Measurements from ENCODE around the gene SVIL.
"Not testable (repeated sequence)": the region's sequence is repeated elsewhere in the genome, so short reads cannot be mapped to it uniquely, and the experiment has no call there.

Gene SVIL

GRCh38 chr10:29539412-29539811, 95.4 kb downstream of the SVIL start:
- DNase-seq (ENCODE audit: low read depth), result no peak

GRCh38 chr10:29537799-29538198, 97.0 kb downstream of the SVIL start:
- no peak for DNase-seq (ENCODE audit: low read depth)

- DNase-seq (ENCODE audit: low read depth), result not testable (repeated sequence)
These were observed 98.1 kb downstream of the SVIL start for GRCh38 chr10:29536691-29537090.

DNA sequence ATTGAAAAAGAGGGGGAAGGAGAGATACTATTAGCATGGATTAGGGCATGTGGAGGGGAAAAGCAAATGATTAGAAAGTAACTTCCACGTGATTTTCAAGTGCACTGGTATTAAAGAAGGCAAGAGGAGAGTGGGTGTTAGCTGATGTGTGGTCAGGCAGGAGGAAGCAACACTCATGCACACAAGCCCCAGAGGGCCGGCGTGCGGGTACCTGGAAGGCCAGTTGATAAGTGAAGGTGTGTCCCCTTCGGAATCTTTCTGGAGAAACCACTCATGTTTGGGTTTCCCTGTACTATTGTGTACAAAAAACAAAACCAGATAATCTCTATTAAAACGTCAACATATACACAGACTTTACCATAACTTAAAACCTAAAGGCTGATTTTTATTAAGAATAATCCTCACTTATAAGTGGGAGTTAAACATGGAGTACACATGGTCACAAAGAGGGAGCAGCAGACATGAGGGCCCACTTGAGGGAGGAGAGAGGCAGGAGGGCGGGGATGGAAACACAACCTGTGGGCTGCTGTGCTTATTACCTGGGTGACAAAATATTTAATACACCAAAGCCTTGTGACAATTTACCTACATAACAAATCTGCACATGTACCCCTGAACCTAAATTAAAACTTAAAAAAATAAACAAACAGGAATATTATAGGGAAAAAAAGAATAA, 98.9 kb downstream of the SVIL start:
- no peak for DNase-seq (ENCODE audit: low read depth)

DNA sequence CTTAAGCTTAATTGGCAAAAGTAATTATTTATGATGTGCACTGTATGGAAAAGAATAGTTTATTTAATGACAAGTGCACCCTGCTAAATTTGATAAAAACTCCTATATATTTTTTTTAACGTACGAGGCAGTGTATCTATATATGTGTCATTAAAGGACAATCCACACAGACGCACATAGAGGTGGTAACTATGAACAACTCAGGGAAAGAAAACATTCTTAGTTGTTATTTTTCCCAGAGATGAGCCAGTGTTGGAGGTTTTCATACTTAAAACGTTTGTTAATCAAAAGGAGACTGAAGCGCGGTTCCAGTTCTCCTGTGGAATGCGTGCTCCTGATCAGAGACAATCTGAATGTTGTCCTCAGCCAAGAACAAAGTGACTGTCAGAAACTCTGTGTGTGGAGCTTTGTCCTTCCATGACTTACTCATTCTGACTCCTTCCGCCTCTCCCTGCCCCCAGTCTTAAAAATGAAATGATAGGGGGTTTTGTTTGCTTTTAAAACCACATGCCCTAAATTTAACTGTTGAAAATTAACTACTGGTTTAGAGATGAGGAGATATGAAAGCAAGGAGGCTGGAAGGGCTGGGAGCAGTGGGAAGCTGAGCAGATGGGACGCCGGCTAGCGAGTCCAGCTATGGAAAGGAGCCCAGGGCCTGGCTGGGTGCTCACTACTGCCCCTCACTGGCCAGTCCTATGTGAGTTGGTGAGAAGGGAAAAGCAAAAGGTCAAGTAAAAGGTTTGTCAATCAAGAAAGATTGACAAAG, 99.6 kb downstream of the SVIL start:
- DNase-seq (ENCODE audit: low read depth), result peak; percentile 26

DNA sequence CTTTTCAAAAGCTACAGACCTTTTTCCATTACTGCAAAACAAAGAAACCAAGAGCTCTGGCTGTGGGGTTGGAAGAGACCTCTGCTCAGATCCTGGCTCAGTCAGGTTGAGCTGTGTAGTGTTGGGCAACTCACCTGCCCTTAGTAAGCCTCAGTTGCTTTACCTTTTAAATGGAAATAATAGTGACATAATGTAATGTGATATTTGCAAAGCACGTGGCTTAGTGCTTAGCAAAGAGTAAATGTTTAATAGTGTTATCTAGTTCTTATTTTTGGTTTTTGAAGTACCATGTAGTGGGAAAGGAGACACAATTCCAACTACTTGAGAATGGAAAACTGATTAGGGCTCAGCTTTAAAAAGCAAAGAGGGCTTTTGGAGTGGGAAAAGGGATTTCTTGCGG, 100.2 kb downstream of the SVIL start:
- no peak for DNase-seq (ENCODE audit: low read depth)

DNA sequence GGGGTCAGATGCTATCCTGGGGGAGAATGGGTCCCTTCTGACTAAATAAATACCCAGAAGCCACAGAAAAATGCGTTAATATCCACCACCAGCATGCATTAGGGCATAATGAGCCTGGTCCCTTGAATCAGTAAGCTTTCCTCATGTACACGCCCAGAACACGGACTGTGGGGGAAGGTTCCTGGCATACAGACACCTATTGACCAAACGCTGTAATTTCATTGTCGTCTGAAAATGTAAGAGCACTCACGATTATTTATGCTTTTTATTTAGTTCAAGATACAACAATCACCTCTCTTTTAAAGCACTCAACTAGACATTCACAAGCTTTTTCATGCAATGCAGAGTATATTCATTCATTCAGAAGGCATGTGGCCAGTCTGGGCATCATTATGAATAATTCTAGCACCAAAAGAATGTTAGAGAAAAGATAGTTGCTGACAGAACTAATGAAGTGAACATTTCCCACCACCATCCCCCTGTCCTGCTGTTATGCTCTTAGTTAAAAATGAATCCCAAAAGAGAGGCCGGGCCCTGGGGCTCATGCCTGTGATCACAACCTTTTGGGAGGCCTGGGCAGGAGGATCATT, 101.0 kb downstream of the SVIL start:
- no peak for DNase-seq (ENCODE audit: low read depth)

DNA sequence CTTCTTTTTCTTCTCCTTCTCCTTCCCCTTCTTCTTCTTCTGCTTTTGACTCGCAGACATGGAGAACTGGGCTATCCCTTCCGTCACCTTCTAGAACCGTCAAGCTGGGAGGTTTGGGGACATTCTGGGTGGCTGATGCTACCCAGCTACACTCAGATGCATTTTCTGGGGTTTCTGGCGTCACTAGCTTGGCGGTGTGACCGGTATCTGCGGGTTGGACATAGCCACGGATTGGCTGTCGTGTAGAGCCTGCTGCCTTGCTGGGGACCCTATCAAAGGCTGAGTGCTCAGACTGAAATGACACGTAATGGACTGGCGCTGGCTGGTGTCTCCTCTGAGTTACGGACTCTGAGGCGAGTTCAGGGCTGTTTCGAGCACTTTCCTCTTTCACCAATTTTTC, 101.7 kb downstream of the SVIL start:
- no peak for DNase-seq (ENCODE audit: low read depth)

- no peak for DNase-seq (ENCODE audit: low read depth)
These were observed 102.4 kb downstream of the SVIL start for GRCh38 chr10:29532256-29532878.

GRCh38 chr10:29530112-29530976, 104.4 kb downstream of the SVIL start:
- DNase-seq (ENCODE audit: low read depth), result no peak

DNA sequence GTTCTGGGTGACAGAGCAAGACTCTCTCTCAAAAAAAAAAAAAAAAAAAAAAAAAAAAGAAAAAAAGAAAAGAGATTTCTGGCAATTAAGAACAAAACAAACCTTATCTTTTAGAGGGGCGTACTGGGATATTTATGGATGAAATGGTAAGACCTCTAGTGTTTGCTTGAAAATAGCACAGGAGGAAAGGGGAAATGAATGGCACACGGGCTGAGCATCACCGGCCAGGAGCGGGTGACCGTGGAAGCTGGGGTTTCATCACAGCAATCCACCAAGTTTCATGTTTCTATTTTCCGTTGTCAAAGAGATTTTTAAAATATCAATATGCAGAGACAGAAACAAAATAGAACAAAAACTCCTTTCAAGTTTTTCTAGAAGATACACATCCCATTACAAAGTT, 105.6 kb downstream of the SVIL start:
- DNase-seq (ENCODE audit: low read depth), result no peak

DNA sequence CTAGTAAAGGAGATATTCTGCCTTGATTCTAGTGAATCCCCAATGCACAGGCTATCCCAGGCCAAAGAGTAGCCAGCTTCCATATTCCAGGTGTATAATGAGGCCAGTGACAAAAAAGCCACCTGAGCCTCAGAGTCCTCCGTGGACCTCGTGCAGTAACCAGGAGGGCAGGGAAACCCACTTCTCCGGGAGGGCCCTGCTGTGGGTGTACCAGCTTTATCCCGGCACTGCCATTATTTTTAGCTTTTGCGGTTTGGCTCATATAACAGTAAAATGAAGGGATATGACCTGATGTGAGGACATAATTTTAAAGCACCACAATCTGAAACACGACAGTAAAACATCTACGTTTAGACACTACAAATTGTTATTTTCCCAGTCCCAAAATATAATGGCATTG, 109.0 kb downstream of the SVIL start:
- no peak for DNase-seq (ENCODE audit: low read depth)

- no peak for DNase-seq (ENCODE audit: low read depth)
These were observed 110.1 kb downstream of the SVIL start for GRCh38 chr10:29524720-29525119.

DNA sequence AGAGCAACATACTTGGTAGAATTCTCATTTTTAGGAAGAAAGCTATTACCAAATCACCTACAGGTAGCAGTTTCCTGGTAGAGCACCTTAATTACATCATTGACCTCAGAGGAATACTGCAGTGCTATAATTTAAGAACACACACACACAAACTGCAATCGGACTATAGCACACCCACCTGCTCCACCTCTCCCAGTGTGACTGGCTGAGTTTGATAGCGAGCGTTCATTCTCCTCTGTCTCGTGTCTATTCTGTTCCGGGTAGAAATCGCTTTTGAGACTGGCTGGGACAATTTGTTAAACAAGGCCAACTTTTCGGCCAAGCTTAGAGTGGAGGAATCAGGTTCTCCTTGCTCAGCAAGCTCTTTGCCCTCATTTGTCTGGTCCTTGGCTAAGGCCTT, 110.5 kb downstream of the SVIL start:
- no peak for DNase-seq (ENCODE audit: low read depth)

DNA sequence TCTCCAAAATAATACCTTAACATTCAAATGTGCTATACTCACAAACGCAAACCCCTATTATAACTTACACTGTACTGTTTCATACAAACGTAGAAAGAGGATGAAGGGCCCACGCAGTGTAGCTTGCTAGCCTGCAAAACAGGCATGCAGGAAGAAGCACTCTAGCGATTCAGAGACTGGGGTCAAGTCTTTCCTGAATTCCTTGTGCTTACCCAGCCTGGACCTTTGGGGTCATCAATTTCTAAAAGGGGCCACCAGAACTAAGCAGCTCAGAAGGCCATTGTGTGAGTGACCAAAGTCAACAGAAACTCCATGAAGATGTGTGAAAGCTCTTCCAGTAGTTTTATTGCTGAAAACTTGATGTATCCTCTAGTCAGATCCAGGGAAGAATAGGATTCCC, 111.9 kb downstream of the SVIL start:
- no peak for DNase-seq (ENCODE audit: low read depth)

- DNase-seq (ENCODE audit: low read depth), result no peak
These were observed 112.5 kb downstream of the SVIL start for GRCh38 chr10:29522061-29522855.

GRCh38 chr10:29519659-29520058, 115.1 kb downstream of the SVIL start:
- no peak for DNase-seq (ENCODE audit: low read depth)

- no peak for DNase-seq (ENCODE audit: low read depth)
These were observed 117.3 kb downstream of the SVIL start for GRCh38 chr10:29517352-29517923.

GRCh38 chr10:29516309-29516932, 118.3 kb downstream of the SVIL start:
- not testable (repeated sequence) for DNase-seq (ENCODE audit: low read depth)

DNA sequence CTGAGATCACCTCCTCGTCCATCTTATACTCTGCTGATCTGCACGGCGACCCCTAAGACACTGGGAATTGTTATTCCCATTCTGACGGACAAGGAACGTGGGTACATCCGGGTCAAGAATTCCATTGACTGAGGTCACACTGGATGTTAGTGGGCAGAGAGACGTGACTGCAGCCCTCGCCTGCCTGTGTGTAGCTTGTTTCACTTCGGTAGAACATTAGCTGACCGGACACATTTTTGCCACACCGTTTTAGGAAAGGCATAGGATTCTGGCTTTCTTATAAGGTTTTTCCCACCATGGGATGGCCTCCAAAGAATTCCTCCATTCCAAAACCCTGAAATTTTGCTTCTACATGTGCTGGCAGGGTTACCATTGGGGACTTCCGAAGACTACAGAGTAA, 118.9 kb downstream of the SVIL start:
- DNase-seq (ENCODE audit: low read depth), result not testable (repeated sequence)

Data from HS-27A (cell line).